ENCODE measurements around the gene LRRC37A3.
"Not testable (repeated sequence)": the region's sequence is repeated elsewhere in the genome, so short reads cannot be mapped to it uniquely, and the experiment has no call there.

DNA sequence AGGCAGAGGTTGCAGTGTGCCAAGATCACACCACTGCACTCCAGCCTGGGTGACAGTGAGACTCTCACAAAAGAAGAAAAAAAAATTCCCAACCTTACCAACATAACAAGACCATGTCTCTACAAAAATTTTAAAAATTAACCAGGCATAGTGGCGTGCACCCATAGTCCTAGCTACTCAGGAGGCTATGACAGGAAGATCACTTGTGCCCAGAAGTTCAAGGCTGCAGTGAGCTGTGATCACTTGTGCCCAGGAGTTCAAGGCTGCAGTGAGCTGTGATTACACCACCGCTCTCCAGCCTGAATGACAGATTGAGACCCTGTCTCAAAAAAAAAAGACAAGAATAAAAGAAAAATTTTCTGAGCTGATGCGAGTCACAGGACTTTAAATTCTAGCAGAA is 13.6 kb upstream of the LRRC37A3 start:
- TF ChIP-seq, protein P1, sequence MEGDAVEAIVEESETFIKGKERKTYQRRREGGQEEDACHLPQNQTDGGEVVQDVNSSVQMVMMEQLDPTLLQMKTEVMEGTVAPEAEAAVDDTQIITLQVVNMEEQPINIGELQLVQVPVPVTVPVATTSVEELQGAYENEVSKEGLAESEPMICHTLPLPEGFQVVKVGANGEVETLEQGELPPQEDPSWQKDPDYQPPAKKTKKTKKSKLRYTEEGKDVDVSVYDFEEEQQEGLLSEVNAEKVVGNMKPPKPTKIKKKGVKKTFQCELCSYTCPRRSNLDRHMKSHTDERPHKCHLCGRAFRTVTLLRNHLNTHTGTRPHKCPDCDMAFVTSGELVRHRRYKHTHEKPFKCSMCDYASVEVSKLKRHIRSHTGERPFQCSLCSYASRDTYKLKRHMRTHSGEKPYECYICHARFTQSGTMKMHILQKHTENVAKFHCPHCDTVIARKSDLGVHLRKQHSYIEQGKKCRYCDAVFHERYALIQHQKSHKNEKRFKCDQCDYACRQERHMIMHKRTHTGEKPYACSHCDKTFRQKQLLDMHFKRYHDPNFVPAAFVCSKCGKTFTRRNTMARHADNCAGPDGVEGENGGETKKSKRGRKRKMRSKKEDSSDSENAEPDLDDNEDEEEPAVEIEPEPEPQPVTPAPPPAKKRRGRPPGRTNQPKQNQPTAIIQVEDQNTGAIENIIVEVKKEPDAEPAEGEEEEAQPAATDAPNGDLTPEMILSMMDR (conservative IDR thresholded peaks at IDR 0.05 in 1 of 2, IDR thresholded peaks at IDR 0.05 in 1 of 2; ENCODE audit: low read depth in 1 of 2, low read length in 2 of 2), result not testable (repeated sequence)
- not testable (repeated sequence) for TF ChIP-seq EZH2 (IDR thresholded peaks at IDR 0.05; ENCODE audit: low read length, missing control alignments)
